Neuronal stem cell (in vitro differentiated cells): ENCODE data around the gene RWDD4. TPM values are rescaled to one million over a fixed set of nuclear protein-coding genes. Genes with fewer than 3 reads are reported as not detected.
A peak's percentile ranks its signal among the peaks of the same experiment; 100 is the strongest.

ENCODE experiments used
- DNase-seq: peaks from one replicate; pipeline ENCODE4 v3.0.0-alpha.2; 2013; ENCODE audit warnings: low spot score
- H2AFZ ChIP-seq: one replicate; pipeline ENCODE4 v1.6.1; 2013; ENCODE audit warnings: mild to moderate bottlenecking, low read length, inconsistent platforms
- H2AK5ac ChIP-seq: 2 replicates; pipeline ENCODE4 v1.6.1; 2013; ENCODE audit warnings: low read depth, mild to moderate bottlenecking, inconsistent platforms, low read length, moderate library complexity, mixed read lengths
- H2BK120ac ChIP-seq: 2 replicates; pipeline ENCODE4 v1.6.1; 2013; ENCODE audit warnings: low read depth, mild to moderate bottlenecking, inconsistent platforms, low read length, moderate library complexity, mixed read lengths
- H2BK12ac ChIP-seq: one replicate; pipeline ENCODE4 v1.6.1; 2013; ENCODE audit warnings: low read length, inconsistent platforms
- H2BK15ac ChIP-seq: 2 replicates; pipeline ENCODE4 v1.6.1; 2013; ENCODE audit warnings: mild to moderate bottlenecking, low read length, inconsistent platforms, mixed read lengths
- H2BK5ac ChIP-seq: one replicate; pipeline ENCODE4 v1.6.1; 2013; ENCODE audit warnings: inconsistent platforms, mild to moderate bottlenecking, low read length, moderate library complexity
- H3K14ac ChIP-seq: one replicate; pipeline ENCODE4 v1.6.1; 2013; ENCODE audit warnings: low read length, inconsistent platforms
- H3K18ac ChIP-seq: 2 replicates; pipeline ENCODE4 v1.6.1; 2013; ENCODE audit warnings: low read length, inconsistent platforms
- H3K23ac ChIP-seq: 2 replicates; pipeline ENCODE4 v1.6.1; 2013; ENCODE audit warnings: low read depth, mild to moderate bottlenecking, mixed read lengths, low read length, inconsistent platforms; ENCODE audit not compliant: poor library complexity
- H3K27ac ChIP-seq: replicated peaks from 3 replicates; pipeline ENCODE4 v1.5.1; 2013; ENCODE audit warnings: low read length, inconsistent platforms
- H3K27me3 ChIP-seq, 3 experiments: 2 replicates each; pipeline ENCODE4 v1.6.1; 2013; ENCODE audit warnings: low read length in 3 of 3, mild to moderate bottlenecking in 2 of 3, inconsistent platforms in 1 of 3, low read depth in 1 of 3, mixed read lengths in 1 of 3, moderate library complexity in 1 of 3; ENCODE audit not compliant: control insufficient read depth in 3 of 3, insufficient read depth in 3 of 3
- H3K36me3 ChIP-seq, 2 donors: replicated peaks in 1 of 2; 2 replicates each; pipeline ENCODE4 v1.6.1; 2013; ENCODE audit warnings: low read length in 2 of 2; ENCODE audit not compliant: control insufficient read depth in 2 of 2, insufficient read depth in 2 of 2
- H3K4ac ChIP-seq: 2 replicates; pipeline ENCODE4 v1.6.1; 2013; ENCODE audit warnings: inconsistent platforms, mild to moderate bottlenecking, low read length, moderate library complexity
- H3K4me1 ChIP-seq, 2 donors: 1 replicate in 1 of 2; 2 replicates in 1 of 2; pipeline ENCODE4 v1.6.1; 2013; ENCODE audit warnings: low read length in 2 of 2, low read depth in 1 of 2; ENCODE audit not compliant: control insufficient read depth in 2 of 2, insufficient read depth in 1 of 2
- H3K4me2 ChIP-seq: one replicate; pipeline ENCODE4 v1.6.1; 2013; ENCODE audit warnings: mild to moderate bottlenecking, low read length, inconsistent platforms; ENCODE audit not compliant: insufficient read depth, poor library complexity, severe bottlenecking
- H3K4me3 ChIP-seq, 2 donors: 2 replicates each; pipeline ENCODE4 v1.5.1; 2013; ENCODE audit warnings: low read length in 2 of 2, mild to moderate bottlenecking in 2 of 2, inconsistent platforms in 1 of 2, moderate library complexity in 1 of 2
- H3K79me1 ChIP-seq: one replicate; pipeline ENCODE4 v1.6.1; 2013; ENCODE audit warnings: low read depth, mild to moderate bottlenecking, inconsistent platforms, low read length, moderate library complexity
- H3K9ac ChIP-seq: one replicate; pipeline ENCODE4 v1.6.1; 2013; ENCODE audit warnings: mild to moderate bottlenecking, low read depth, low read length, inconsistent platforms; ENCODE audit not compliant: poor library complexity
- H3K9me3 ChIP-seq, 2 donors: replicated peaks in 1 of 2; 2 replicates each; pipeline versions ENCODE3 to v1.6.1; 2013; ENCODE audit warnings: low read length in 2 of 2, mild to moderate bottlenecking in 2 of 2, inconsistent platforms in 1 of 2, low read depth in 1 of 2, mixed read lengths in 1 of 2, moderate library complexity in 1 of 2; ENCODE audit not compliant: control insufficient read depth in 2 of 2, insufficient read depth in 1 of 2
- H4K8ac ChIP-seq: one replicate; pipeline ENCODE4 v1.6.1; 2013; ENCODE audit warnings: low read depth, mild to moderate bottlenecking, inconsistent platforms, low read length, moderate library complexity
- H4K91ac ChIP-seq: one replicate; pipeline ENCODE4 v1.6.1; 2013; ENCODE audit warnings: low read length, low read depth, mild to moderate bottlenecking, inconsistent platforms; ENCODE audit not compliant: poor library complexity
- WGBS, 2 donors: extraction: QIAGEN DNeasy Blood & Tissue Kit; methylation state at CpG; one replicate each; pipeline ENCODE4 v1.1.7; 2013; ENCODE audit warnings: missing lambda C conversion rate in 2 of 2, mixed read lengths in 1 of 2; ENCODE audit not compliant: insufficient read length in 2 of 2, insufficient replicate concordance in 1 of 2; ENCODE audit errors: extremely low coverage in 2 of 2; 5-methylcytosine and 5-hydroxymethylcytosine counted together
- polyA plus RNA-seq, 2 experiments: library from polyadenylated mRNA; stranded (reverse); fragments of 200-250 nt; gene quantifications; one replicate each; pipeline ENCODE4 v1.2.3, GENCODE V29; 2013

Gene RWDD4
- 30.3 TPM for polyA plus RNA-seq (2013, experiment 1 of 2)
- 32.0 TPM for polyA plus RNA-seq (2013, experiment 2 of 2)

- no peaks in the 10 kb centered on the region for H3K9me3 ChIP-seq
- H3K79me1 ChIP-seq = peaks cover 2% of the 10 kb centered on the region
- peak within 1 kb of the TSS; percentile 5 for H3K27ac ChIP-seq
- peak within 1 kb of the TSS; percentile 90 for H3K18ac ChIP-seq
- no peak within 1 kb of the TSS for H3K14ac ChIP-seq
- peak within 1 kb of the TSS; percentile 88 for H3K9ac ChIP-seq
- no peak within 1 kb of the TSS for H2BK120ac ChIP-seq
- peak; percentile 98 for DNase-seq
- peaks cover 2 to 38% of the 10 kb centered on the region in 2 donors for H3K36me3 ChIP-seq
- no CpG with 5 or more reads among the region's 63 CpGs for WGBS, 2 donors
- H2BK5ac ChIP-seq = no peak within 1 kb of the TSS
- H2BK15ac ChIP-seq = no peak within 1 kb of the TSS
- H3K4ac ChIP-seq = no peak within 1 kb of the TSS
- peak within 1 kb of the TSS; percentile 88 for H2AFZ ChIP-seq
- peak within 1 kb of the TSS; percentile 83 to 89 for H3K4me3 ChIP-seq
- no peaks in the 10 kb centered on the region for H3K27me3 ChIP-seq
- H4K8ac ChIP-seq = no peak within 1 kb of the TSS
- no peak within 1 kb of the TSS for H2BK12ac ChIP-seq
- H3K4me1 ChIP-seq = peaks cover 0 to 5% of the 10 kb centered on the region in 2 donors
- H3K23ac ChIP-seq = peak within 1 kb of the TSS; percentile 60
- peak within 1 kb of the TSS; percentile 56 for H3K4me2 ChIP-seq
- no peak within 1 kb of the TSS for H4K91ac ChIP-seq
- H2AK5ac ChIP-seq = no peak within 1 kb of the TSS
Measured at GRCh38 chr4:183659029-183659871, at the start of gene RWDD4, which contains the start of gene TRAPPC11. Gene RWDD4 (minus strand): TSS chr4:183659185. CDS start chr4:183658952, 233 bp downstream. Gene TRAPPC11 (plus strand): TSS chr4:183659293. CDS start chr4:183663868, 4,575 bp downstream.

GRCh38 chr4:183702492-183702891 is 43.5 kb upstream of the RWDD4 start:
- H3K4me3 ChIP-seq = no peak overlapping the region
- H4K91ac ChIP-seq = no peak overlapping the region
- H2BK12ac ChIP-seq = no peak overlapping the region
- no peak overlapping the region for H2AK5ac ChIP-seq
- H3K36me3 ChIP-seq = peaks cover 22 to 92% of the 10 kb centered on the region in 2 donors
- no peak overlapping the region for H3K4ac ChIP-seq
- no peak for DNase-seq
- no peaks in the 10 kb centered on the region for H3K27me3 ChIP-seq
- no peak overlapping the region for H3K4me2 ChIP-seq
- H3K4me1 ChIP-seq = no peaks in the 10 kb centered on the region
- no peak overlapping the region for H3K14ac ChIP-seq
- no peak overlapping the region for H4K8ac ChIP-seq
- no peak overlapping the region for H2BK15ac ChIP-seq
- no peaks in the 10 kb centered on the region for H3K79me1 ChIP-seq
- no peaks in the 10 kb centered on the region for H3K9me3 ChIP-seq
- no peak overlapping the region for H3K23ac ChIP-seq
- no peak overlapping the region for H3K27ac ChIP-seq
- H2BK5ac ChIP-seq = no peak overlapping the region
- no CpG with 5 or more reads among the region's 1 CpG for WGBS, 2 donors
- H2AFZ ChIP-seq = no peak overlapping the region
- H3K18ac ChIP-seq = no peak overlapping the region
- H3K9ac ChIP-seq = no peak overlapping the region
- no peak overlapping the region for H2BK120ac ChIP-seq

GRCh38 chr4:183700407-183700806 is 41.4 kb upstream of the RWDD4 start:
- no peak overlapping the region for H3K4ac ChIP-seq
- no peak overlapping the region for H3K18ac ChIP-seq
- no peak overlapping the region for H3K9ac ChIP-seq
- no peaks in the 10 kb centered on the region for H3K4me1 ChIP-seq
- no peak overlapping the region for H3K4me3 ChIP-seq
- no peaks in the 10 kb centered on the region for H3K79me1 ChIP-seq
- H4K8ac ChIP-seq = no peak overlapping the region
- no peak overlapping the region for H2AK5ac ChIP-seq
- no CpG with 5 or more reads among the region's 4 CpGs for WGBS, 2 donors
- H2BK12ac ChIP-seq = no peak overlapping the region
- no peak overlapping the region for H3K27ac ChIP-seq
- DNase-seq = no peak
- no peak overlapping the region for H3K4me2 ChIP-seq
- H3K14ac ChIP-seq = no peak overlapping the region
- no peak overlapping the region for H2BK5ac ChIP-seq
- peaks cover 16 to 94% of the 10 kb centered on the region in 2 donors for H3K36me3 ChIP-seq
- H2BK15ac ChIP-seq = no peak overlapping the region
- H2AFZ ChIP-seq = no peak overlapping the region
- no peaks in the 10 kb centered on the region for H3K27me3 ChIP-seq
- no peak overlapping the region for H4K91ac ChIP-seq
- H3K23ac ChIP-seq = no peak overlapping the region
- no peaks in the 10 kb centered on the region for H3K9me3 ChIP-seq
- no peak overlapping the region for H2BK120ac ChIP-seq

- no peak overlapping the region for H3K27ac ChIP-seq
- no peak for DNase-seq
- no peaks in the 10 kb centered on the region for H3K4me1 ChIP-seq
- H3K14ac ChIP-seq = no peak overlapping the region
- no peak overlapping the region for H2BK15ac ChIP-seq
- no peak overlapping the region for H3K23ac ChIP-seq
- H2BK5ac ChIP-seq = no peak overlapping the region
- no peak overlapping the region for H3K4me2 ChIP-seq
- no peak overlapping the region for H3K4ac ChIP-seq
- H3K4me3 ChIP-seq = no peak overlapping the region
- H4K91ac ChIP-seq = no peak overlapping the region
- no peak overlapping the region for H2BK12ac ChIP-seq
- H3K18ac ChIP-seq = no peak overlapping the region
- no peak overlapping the region for H2AFZ ChIP-seq
- no peaks in the 10 kb centered on the region for H3K79me1 ChIP-seq
- H3K27me3 ChIP-seq = no peaks in the 10 kb centered on the region
- no peak overlapping the region for H2AK5ac ChIP-seq
- H3K9me3 ChIP-seq = no peaks in the 10 kb centered on the region
- H4K8ac ChIP-seq = no peak overlapping the region
- H2BK120ac ChIP-seq = no peak overlapping the region
- H3K9ac ChIP-seq = no peak overlapping the region
- H3K36me3 ChIP-seq = peaks cover 16 to 97% of the 10 kb centered on the region in 2 donors
Measured at GRCh38 chr4:183698909-183699308, 39.9 kb upstream of the RWDD4 start.
